Gastrocnemius medialis (tissue), 4 donors: ENCODE data around the gene IGSF21.

ENCODE experiments used
- CTCF ChIP-seq, 5 experiments: fragments of 450-650 bp in 3 of 5; fragments of 200-600 bp in 2 of 5; sonication (generic) in 2 of 5; IDR thresholded peaks in 4 of 5; conservative IDR thresholded peaks in 1 of 5; 1 replicate in 4 of 5; 2 replicates in 1 of 5; pipeline ENCODE4 v1.5.1; 2016 to 2019; ENCODE audit warnings: antibody characterized with exemption in 5 of 5, mild to moderate bottlenecking in 3 of 5, moderate library complexity in 3 of 5
- POLR2A ChIP-seq, 2 donors: fragments of 450-650 bp; IDR thresholded peaks; one replicate each; pipeline ENCODE4 v1.6.1; 2017; ENCODE audit warnings: antibody characterized with exemption in 2 of 2, mild to moderate bottlenecking in 2 of 2, moderate library complexity in 2 of 2

- TF ChIP-seq CTCF (IDR thresholded peaks at IDR 0.05 in 4 of 5, conservative IDR thresholded peaks at IDR 0.05 in 1 of 5) (no peak), POLR2A (IDR thresholded peaks at IDR 0.05) (no peak)
Measured at GRCh38 chr1:18386591-18386990, 279.0 kb downstream of the IGSF21 start.
